CD14-positive monocyte (primary cell): ENCODE results near the gene FGF7. TPM values are rescaled to one million over a fixed set of nuclear protein-coding genes. Genes with fewer than 3 reads are reported as not detected.
"Not testable (repeated sequence)": the region's sequence is repeated elsewhere in the genome, so short reads cannot be mapped to it uniquely, and the experiment has no call there.

ENCODE experiments used
- DNase-seq, 3 donors: peaks; one replicate each; pipeline ENCODE4 v3.0.0-alpha.2; 2011 to 2022
- H2AFZ ChIP-seq: 2 replicates; pipeline ENCODE4 v1.6.0; 2012; ENCODE audit warnings: mild to moderate bottlenecking, low read depth, low read length, inconsistent platforms; ENCODE audit not compliant: insufficient read depth, poor library complexity, severe bottlenecking
- H3K27ac ChIP-seq, 2 donors: 1 replicate in 1 of 2; 2 replicates in 1 of 2; pipeline ENCODE4 v1.5.1; 2012 to 2013; ENCODE audit warnings: low read length in 2 of 2, control low read depth in 1 of 2, inconsistent platforms in 1 of 2, low read depth in 1 of 2, mild to moderate bottlenecking in 1 of 2
- H3K27me3 ChIP-seq, 2 donors: one replicate each; pipeline versions ENCODE4 v1.6.0 to v1.6.1; 2011 to 2013; ENCODE audit warnings: low read length in 2 of 2; ENCODE audit not compliant: control insufficient read depth in 2 of 2, insufficient read depth in 2 of 2
- H3K36me3 ChIP-seq, 2 donors: replicated peaks in 1 of 2; 1 replicate in 1 of 2; 2 replicates in 1 of 2; pipeline versions ENCODE4 v1.5.1 to v1.6.1; 2012 to 2013; ENCODE audit warnings: low read length in 2 of 2, control low read depth in 1 of 2, inconsistent platforms in 1 of 2, mild to moderate bottlenecking in 1 of 2; ENCODE audit not compliant: insufficient read depth in 2 of 2, control insufficient read depth in 1 of 2
- H3K4me1 ChIP-seq, 2 donors: 1 replicate in 1 of 2; 2 replicates in 1 of 2; pipeline versions ENCODE4 v1.5.1 to v1.6.1; 2012 to 2013; ENCODE audit warnings: low read length in 2 of 2, control low read depth in 1 of 2, inconsistent platforms in 1 of 2, mild to moderate bottlenecking in 1 of 2, moderate library complexity in 1 of 2; ENCODE audit not compliant: insufficient read depth in 2 of 2, control insufficient read depth in 1 of 2
- H3K4me2 ChIP-seq: replicated peaks from 2 replicates; pipeline ENCODE3; 2012; ENCODE audit warnings: low read length, moderate library complexity, mild to moderate bottlenecking; ENCODE audit not compliant: poor library complexity, severe bottlenecking; ENCODE audit errors: extremely low read depth
- H3K4me3 ChIP-seq, 3 experiments: fragments of 200-600 bp in 1 of 3; sonication (generic) in 1 of 3; replicated peaks in 1 of 3; 1 replicate in 2 of 3; 2 replicates in 1 of 3; pipeline ENCODE4 v1.5.1; 2011 to 2013; ENCODE audit warnings: low read length in 3 of 3, mild to moderate bottlenecking in 3 of 3, control low read depth in 2 of 3, low read depth in 2 of 3, inconsistent platforms in 1 of 3, moderate library complexity in 1 of 3
- H3K79me2 ChIP-seq: 2 replicates; pipeline ENCODE4 v1.6.0; 2012; ENCODE audit warnings: mild to moderate bottlenecking, control low read depth, inconsistent platforms, low read length, moderate library complexity; ENCODE audit not compliant: insufficient read depth
- H3K9ac ChIP-seq: 2 replicates; pipeline ENCODE4 v1.6.0; 2017; ENCODE audit warnings: low read length, mild to moderate bottlenecking; ENCODE audit not compliant: insufficient read depth, poor library complexity, severe bottlenecking
- H3K9me3 ChIP-seq, 2 donors: replicated peaks in 1 of 2; 1 replicate in 1 of 2; 2 replicates in 1 of 2; pipeline versions ENCODE4 v1.5.1 to v1.6.1; 2012 to 2013; ENCODE audit warnings: low read length in 2 of 2, control low read depth in 1 of 2; ENCODE audit not compliant: control insufficient read depth in 1 of 2, insufficient read depth in 1 of 2
- H4K20me1 ChIP-seq: 2 replicates; pipeline ENCODE4 v1.6.0; 2012; ENCODE audit warnings: mild to moderate bottlenecking, low read length, control low read depth, moderate library complexity; ENCODE audit not compliant: insufficient read depth
- H3K27ac Mint-ChIP-seq, 7 donors: one replicate each; pipeline ENCODE4 v1.8.0; 2020; ENCODE audit warnings: mild to moderate bottlenecking in 7 of 7, mixed read lengths in 7 of 7, moderate library complexity in 6 of 7, inconsistent platforms in 2 of 7
- H3K27me3 Mint-ChIP-seq, 3 donors: one replicate each; pipeline ENCODE4 v1.8.0; 2021 to 2022; ENCODE audit warnings: low read depth in 3 of 3, mild to moderate bottlenecking in 3 of 3, mixed read lengths in 3 of 3, moderate library complexity in 3 of 3, inconsistent platforms in 1 of 3
- H3K36me3 Mint-ChIP-seq, 2 donors: one replicate each; pipeline ENCODE4 v1.8.0; 2020; ENCODE audit warnings: mixed read lengths in 2 of 2, inconsistent platforms in 1 of 2, mild to moderate bottlenecking in 1 of 2
- H3K4me1 Mint-ChIP-seq: one replicate; pipeline ENCODE4 v1.8.0; 2020; ENCODE audit warnings: mild to moderate bottlenecking, mixed read lengths
- H3K4me3 Mint-ChIP-seq, 2 donors: one replicate each; pipeline ENCODE4 v1.8.0; 2020; ENCODE audit warnings: mild to moderate bottlenecking in 2 of 2, mixed read lengths in 2 of 2, moderate library complexity in 1 of 2
- H3K9me3 Mint-ChIP-seq, 7 donors: one replicate each; pipeline ENCODE4 v1.8.0; 2020 to 2022; ENCODE audit warnings: mixed read lengths in 7 of 7, mild to moderate bottlenecking in 6 of 7, moderate library complexity in 6 of 7, inconsistent platforms in 2 of 7
- CTCF ChIP-seq: fragments of 200-600 bp; IDR thresholded peaks from one replicate; pipeline ENCODE4 v1.8.0; 2022; ENCODE audit warnings: antibody characterized with exemption, mild to moderate bottlenecking
- WGBS: methylation state at CpG from one replicate; pipeline ENCODE4 v1.1.5; 2013; ENCODE audit warnings: missing lambda C conversion rate; ENCODE audit not compliant: insufficient coverage; 5-methylcytosine and 5-hydroxymethylcytosine counted together
- intact Hi-C, 2 donors: fragments of 100-400 bp; cut with micrococcal nuclease; formaldehyde crosslinking; loops; one replicate each; pipeline versions ENCODE4 v1.15.0 to v1.15.1; 2023
- polyA plus RNA-seq, 3 donors: library from polyadenylated mRNA; depleted of rRNA in 1 of 3; unstranded in 2 of 3; stranded (reverse) in 1 of 3; fragments of 300-500 nt in 2 of 3; fragments of >200 nt in 1 of 3; fragmentation: Illumina TruSeq in 2 of 3; gene quantifications; 1 replicate in 2 of 3; 2 replicates in 1 of 3; pipeline ENCODE4 v1.2.3, GENCODE V29; 2012 to 2021

The FGF7 gene
- polyA plus RNA-seq, 3 donors: not detected

DNA sequence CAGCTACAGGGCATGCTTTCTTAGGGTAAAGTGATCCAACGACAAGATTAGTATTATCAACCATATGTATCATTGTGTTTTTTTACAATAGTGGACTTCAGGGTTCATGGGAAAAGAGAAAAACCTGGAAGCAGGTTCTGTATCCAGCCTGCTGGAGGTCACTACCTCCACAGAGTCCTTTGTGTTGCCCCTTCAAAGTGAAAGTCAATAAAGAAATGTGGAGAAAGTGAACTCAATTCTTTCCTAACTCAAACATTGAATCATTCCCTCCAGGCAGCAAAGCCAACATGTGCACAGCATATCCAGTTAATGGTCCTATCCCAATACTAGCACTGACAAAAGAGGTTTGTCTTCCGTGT is 45.4 kb downstream of the FGF7 start:
- H3K27ac Mint-ChIP-seq: no peak overlapping the region
- intact Hi-C loops: no loop called here

DNA sequence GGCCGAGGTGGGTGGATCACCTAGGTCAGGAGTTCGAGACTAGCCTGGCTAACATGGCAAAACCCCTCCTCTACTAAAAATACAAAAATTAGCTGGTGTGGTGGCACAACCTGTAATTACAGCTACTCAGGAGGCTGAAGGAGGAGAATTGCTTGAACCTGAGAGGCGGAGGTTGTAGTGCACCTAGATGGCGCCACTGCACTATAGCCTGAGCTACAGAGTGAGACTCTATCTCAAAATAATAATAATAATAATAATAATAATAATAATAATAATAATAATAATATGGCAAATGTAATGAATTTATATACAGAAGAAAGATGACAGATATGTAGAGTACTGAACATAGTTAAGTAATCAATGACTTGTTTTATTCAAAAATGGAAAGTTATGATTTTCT is 48.2 kb downstream of the FGF7 start:
- H3K79me2 ChIP-seq, H3K9ac ChIP-seq, H3K27ac ChIP-seq, intact Hi-C loops, H3K4me1 ChIP-seq, H3K9me3 ChIP-seq, H3K9me3 Mint-ChIP-seq, H3K4me3 Mint-ChIP-seq, H2AFZ ChIP-seq, H3K4me3 ChIP-seq, H3K36me3 ChIP-seq, H3K27me3 Mint-ChIP-seq, H3K27me3 ChIP-seq, H3K36me3 Mint-ChIP-seq, H3K27ac Mint-ChIP-seq, H4K20me1 ChIP-seq, H3K4me2 ChIP-seq: not testable (repeated sequence)
- TF ChIP-seq CTCF: peak; percentile 42
- peaks cover 18% of the 10 kb centered on the region for H3K4me1 Mint-ChIP-seq
- DNase-seq: peak in 2 of 3 donors; percentile 1 to 12
- WGBS: no CpG with 5 or more reads among the region's 4 CpGs

More for the DNA sequence above, 45.4 kb downstream of the FGF7 start:
- H3K9ac ChIP-seq: no peak overlapping the region
- H3K79me2 ChIP-seq: no peaks in the 10 kb centered on the region
- no peak overlapping the region for H3K4me3 ChIP-seq
- no peak for TF ChIP-seq CTCF
- H3K4me1 ChIP-seq: peaks cover 5% of the 10 kb centered on the region in 2 donors
- WGBS: 100% methylated on average over 1 of the region's 2 CpGs
- H3K27ac ChIP-seq: no peak overlapping the region
- no peak for DNase-seq
- H3K27me3 Mint-ChIP-seq: peaks cover 0 to 2% (median 0%) of the 10 kb centered on the region in 3 donors
- H2AFZ ChIP-seq: peak overlapping the region; percentile 15
- H3K9me3 Mint-ChIP-seq: no peaks in the 10 kb centered on the region
- H3K27me3 ChIP-seq: no peaks in the 10 kb centered on the region
- H3K36me3 ChIP-seq: no peaks in the 10 kb centered on the region
- no peak overlapping the region for H3K4me3 Mint-ChIP-seq
- peaks cover 22% of the 10 kb centered on the region for H3K4me1 Mint-ChIP-seq
- H3K9me3 ChIP-seq: no peaks in the 10 kb centered on the region
- H3K36me3 Mint-ChIP-seq: no peaks in the 10 kb centered on the region
- H4K20me1 ChIP-seq: no peaks in the 10 kb centered on the region
- no peak overlapping the region for H3K4me2 ChIP-seq
